A549 (cell line): Measurements from ENCODE around the gene TOGARAM2. TPM values are rescaled to one million over a fixed set of nuclear protein-coding genes. Genes with fewer than 3 reads are reported as not detected.
A peak's percentile ranks its signal among the peaks of the same experiment; 100 is the strongest.

Source experiments
- ATAC-seq, 2 experiments: fragments of 200-7000 bp in 1 of 2; fragments of >200 bp in 1 of 2; cut with Nextera tagmentation in 1 of 2; cut with Tn5 transposase in 1 of 2; 3 replicates each; pipeline versions ENCODE4 v1.8.0 to v1.9.1; 2018 to 2020; ENCODE audit warnings: mild to moderate bottlenecking in 1 of 2, moderate library complexity in 1 of 2
- CTCF ChIA-PET: fragments of 300-600 bp; sonication (Branson Sonifier 250); formaldehyde crosslinking; extraction: SDS; loops from one replicate; lab custom pipeline; 2021; ENCODE audit warnings: antibody characterized with exemption, inconsistent platforms; lab: Yijun Ruan, JAX
- POLR2A ChIA-PET: fragments of 350-600 bp; formaldehyde crosslinking; extraction: SDS; loops from one replicate; lab custom pipeline; 2021; ENCODE audit warnings: antibody characterized with exemption, inconsistent platforms; lab: Yijun Ruan, JAX
- DNase-seq, 2 experiments: peaks; one replicate each; pipeline versions ENCODE4 v3.0.0 to v3.0.0-alpha.2; 2011 to 2016; ENCODE audit warnings: low read depth in 1 of 2, low spot score in 1 of 2
- FAIRE-seq: peaks from 2 replicates; lab custom pipeline; 2011; peaks lifted over from hg19 to GRCh38; lab: Jason Lieb, UNC
- H3K27ac ChIP-seq, 2 experiments: fragments of >200 bp; sonication (Bioruptor Twin); formaldehyde crosslinking; 3 replicates each; pipeline ENCODE4 v1.5.1; 2016 to 2017
- H3K4me1 ChIP-seq: fragments of >200 bp; sonication (Bioruptor Twin); formaldehyde crosslinking; 3 replicates; pipeline ENCODE4 v1.6.1; 2016
- H3K4me2 ChIP-seq: fragments of >200 bp; sonication (Bioruptor Twin); formaldehyde crosslinking; 3 replicates; pipeline ENCODE4 v1.6.1; 2016
- H3K4me3 ChIP-seq: fragments of >200 bp; sonication (Bioruptor Twin); formaldehyde crosslinking; 3 replicates; pipeline ENCODE4 v1.5.1; 2016
- H3K9me3 ChIP-seq: fragments of >200 bp; sonication (Bioruptor Twin); formaldehyde crosslinking; 3 replicates; pipeline ENCODE4 v1.6.1; 2016
- BCL3 ChIP-seq: fragments of >200 bp; sonication (Bioruptor Twin); formaldehyde crosslinking; IDR thresholded peaks from 3 replicates; pipeline ENCODE4 v1.6.1; 2016
- CBX8 ChIP-seq: fragments of 200-600 bp; sonication (generic); IDR thresholded peaks from 2 replicates; pipeline ENCODE4 v1.6.1; 2016
- E2F6 ChIP-seq: IDR thresholded peaks from 2 replicates; pipeline ENCODE4 v1.6.1; 2012; ENCODE audit warnings: low read depth, borderline replicate concordance
- EHF ChIP-seq: fragments of 250-450 bp; sonication (Bioruptor Pico); IDR thresholded peaks from 2 replicates; pipeline ENCODE4 v1.5.0; 2020; ENCODE audit warnings: mild to moderate bottlenecking
- EHMT2 ChIP-seq: fragments of 200-600 bp; sonication (generic); IDR thresholded peaks from 2 replicates; pipeline ENCODE4 v1.6.1; 2016; ENCODE audit warnings: antibody characterized with exemption, low read depth, mild to moderate bottlenecking, moderate library complexity
- ELK1 ChIP-seq: fragments of 150-350 bp; IDR thresholded peaks from 2 replicates; pipeline ENCODE4 v1.6.1; 2014; ENCODE audit warnings: low read depth, mild to moderate bottlenecking, low read length
- FOSL2 ChIP-seq, 2 experiments: fragments of 450-650 bp in 1 of 2; fragments of >200 bp in 1 of 2; sonication (Bioruptor Twin) in 1 of 2; formaldehyde crosslinking; IDR thresholded peaks; 2 replicates each; pipeline versions ENCODE4 v1.5.0 to v1.6.1; 2016 to 2020; ENCODE audit warnings: mild to moderate bottlenecking in 1 of 2, moderate library complexity in 1 of 2
- FOXS1 ChIP-seq: fragments of 250-450 bp; sonication (Bioruptor Pico); IDR thresholded peaks from 2 replicates; pipeline ENCODE4 v1.5.0; 2020; ENCODE audit warnings: mild to moderate bottlenecking, moderate library complexity
- HOXB5 ChIP-seq: fragments of 250-450 bp; sonication (Bioruptor Pico); IDR thresholded peaks from 2 replicates; pipeline ENCODE4 v1.5.0; 2020; ENCODE audit warnings: mild to moderate bottlenecking, moderate library complexity
- KDM5A ChIP-seq: fragments of 200-600 bp; sonication (generic); IDR thresholded peaks from 2 replicates; pipeline ENCODE4 v1.6.1; 2016; ENCODE audit warnings: antibody characterized with exemption, mild to moderate bottlenecking
- MAX ChIP-seq: IDR thresholded peaks from 2 replicates; pipeline ENCODE4 v1.6.1; 2012
- NFE2L2 ChIP-seq: fragments of 150-350 bp; conservative IDR thresholded peaks from 2 replicates; pipeline ENCODE4 v1.6.1; 2014; ENCODE audit warnings: low read length
- NPAS2 ChIP-seq: fragments of 250-450 bp; sonication (Bioruptor Pico); IDR thresholded peaks from 2 replicates; pipeline ENCODE4 v1.8.0; 2022; ENCODE audit warnings: mild to moderate bottlenecking, moderate library complexity, borderline replicate concordance
- RFX5 ChIP-seq: fragments of 450-650 bp; IDR thresholded peaks from 2 replicates; pipeline ENCODE4 v1.7.1; 2014; ENCODE audit warnings: antibody characterized with exemption, mild to moderate bottlenecking, moderate library complexity
- SMC3 ChIP-seq: fragments of >200 bp; sonication (Bioruptor Twin); formaldehyde crosslinking; IDR thresholded peaks from 3 replicates; pipeline ENCODE4 v1.6.1; 2018; ENCODE audit warnings: inconsistent platforms
- SREBF2 ChIP-seq: fragments of 450-650 bp; IDR thresholded peaks from 2 replicates; pipeline ENCODE4 v1.6.1; 2014; ENCODE audit warnings: mild to moderate bottlenecking, moderate library complexity
- TP53 ChIP-seq: fragments of 250-450 bp; sonication (Bioruptor Pico); IDR thresholded peaks from 2 replicates; pipeline ENCODE4 v1.5.0; 2021; ENCODE audit warnings: mild to moderate bottlenecking, moderate library complexity
- ZC3H11A ChIP-seq: fragments of 450-650 bp; IDR thresholded peaks from 2 replicates; pipeline ENCODE4 v1.6.1; 2014; ENCODE audit warnings: antibody characterized with exemption, mild to moderate bottlenecking
- WGBS: methylation state at CpG from one replicate; pipeline ENCODE4 v1.1.6; 2017; ENCODE audit errors: missing lambda C conversion rate; 5-methylcytosine and 5-hydroxymethylcytosine counted together
- polyA plus RNA-seq, 4 experiments: library from polyadenylated mRNA; depleted of rRNA in 3 of 4; stranded (reverse); fragments of >200 nt; fragmentation: RNase III in 1 of 4; extraction: RNeasy Plus Mini Kit Qiagen cat#74134 plus additional on column Dnase treatment in 1 of 4; gene quantifications; 2 replicates in 3 of 4; 3 replicates in 1 of 4; pipeline ENCODE4 v1.2.3, GENCODE V29; 2011 to 2017
- TF ChIP-seq, protein P1 (sequence below): fragments of 250-450 bp; sonication (Bioruptor Pico); IDR thresholded peaks from 2 replicates; pipeline ENCODE4 v1.5.0; 2021; ENCODE audit warnings: mild to moderate bottlenecking, moderate library complexity, borderline replicate concordance
- TF ChIP-seq, protein P2 (sequence below): IDR thresholded peaks from 2 replicates; pipeline ENCODE4 v1.6.1; 2012

Gene TOGARAM2
- polyA plus RNA-seq, 2 of the 4 experiments (the other 2 are of a cell fraction): 0.14 to 0.35 TPM

GRCh38 chr2:29057006-29057405 is 75.9 kb downstream of the TOGARAM2 start:
- TF ChIP-seq, protein P1, sequence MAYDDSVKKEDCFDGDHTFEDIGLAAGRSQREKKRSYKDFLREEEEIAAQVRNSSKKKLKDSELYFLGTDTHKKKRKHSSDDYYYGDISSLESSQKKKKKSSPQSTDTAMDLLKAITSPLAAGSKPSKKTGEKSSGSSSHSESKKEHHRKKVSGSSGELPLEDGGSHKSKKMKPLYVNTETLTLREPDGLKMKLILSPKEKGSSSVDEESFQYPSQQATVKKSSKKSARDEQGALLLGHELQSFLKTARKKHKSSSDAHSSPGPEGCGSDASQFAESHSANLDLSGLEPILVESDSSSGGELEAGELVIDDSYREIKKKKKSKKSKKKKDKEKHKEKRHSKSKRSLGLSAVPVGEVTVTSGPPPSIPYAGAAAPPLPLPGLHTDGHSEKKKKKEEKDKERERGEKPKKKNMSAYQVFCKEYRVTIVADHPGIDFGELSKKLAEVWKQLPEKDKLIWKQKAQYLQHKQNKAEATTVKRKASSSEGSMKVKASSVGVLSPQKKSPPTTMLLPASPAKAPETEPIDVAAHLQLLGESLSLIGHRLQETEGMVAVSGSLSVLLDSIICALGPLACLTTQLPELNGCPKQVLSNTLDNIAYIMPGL: no peak
- TF ChIP-seq TP53 (CRISPR knock-in tag): no peak
- no peak for TF ChIP-seq SREBF2
- TF ChIP-seq SMC3: no peak
- no peak overlapping the region for H3K27ac ChIP-seq
- H3K4me3 ChIP-seq: no peak overlapping the region
- ChIA-PET CTCF (no interaction called here), POLR2A (no interaction called here)
- H3K4me1 ChIP-seq: no peaks in the 10 kb centered on the region
- H3K9me3 ChIP-seq: no peaks in the 10 kb centered on the region
- no peak overlapping the region for H3K4me2 ChIP-seq
- WGBS: 92% methylated on average over 4 of the region's 4 CpGs
- FAIRE-seq (no peak), DNase-seq (no peak), ATAC-seq (no peak)

GRCh38 chr2:29059624-29060023 is 78.5 kb downstream of the TOGARAM2 start:
- no peak overlapping the region for H3K4me2 ChIP-seq
- ChIA-PET CTCF (no interaction called here), POLR2A (no interaction called here)
- TF ChIP-seq MAX (no peak), NFE2L2 (peak; percentile 72)
- no peak for FAIRE-seq
- no peaks in the 10 kb centered on the region for H3K4me1 ChIP-seq
- WGBS: 76% methylated on average over 1 of the region's 1 CpG
- H3K4me3 ChIP-seq: no peak overlapping the region
- no peak overlapping the region for H3K27ac ChIP-seq
- no peaks in the 10 kb centered on the region for H3K9me3 ChIP-seq
- DNase-seq: no peak
- ATAC-seq: peak in 1 of 2 experiments; percentile 39; a peak in 2 of 6 replicates

DNA sequence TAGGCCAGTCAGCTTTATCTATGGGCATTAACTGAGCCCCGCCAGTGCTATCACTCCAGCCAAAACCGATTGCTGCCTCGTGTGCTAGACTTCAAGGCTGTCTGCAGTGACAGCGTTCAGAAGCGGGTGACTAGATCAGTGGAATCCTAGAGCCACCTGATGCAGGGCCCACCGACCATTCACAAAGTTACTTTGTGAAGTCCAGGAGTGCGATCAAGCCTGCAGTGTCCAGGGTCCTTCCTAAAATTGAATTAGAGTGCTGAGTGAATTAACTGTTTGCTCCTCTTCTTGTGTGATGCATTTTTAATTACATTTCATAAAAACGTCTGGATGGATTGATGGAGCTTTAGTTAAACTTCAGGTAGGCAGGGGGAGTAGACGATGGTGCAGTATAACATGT is 79.3 kb downstream of the TOGARAM2 start:
- 76% methylated on average over 9 of the region's 9 CpGs for WGBS
- ChIA-PET POLR2A (no interaction called here), CTCF (no interaction called here)
- no peak overlapping the region for H3K4me2 ChIP-seq
- DNase-seq (no peak), FAIRE-seq (no peak), ATAC-seq (no peak)
- TF ChIP-seq KDM5A: no peak
- no peak for TF ChIP-seq EHF
- TF ChIP-seq, protein P1: no peak
- no peak for TF ChIP-seq SREBF2
- no peak for TF ChIP-seq FOXS1 (CRISPR knock-in tag)
- no peak for TF ChIP-seq RFX5
- TF ChIP-seq, protein P2, sequence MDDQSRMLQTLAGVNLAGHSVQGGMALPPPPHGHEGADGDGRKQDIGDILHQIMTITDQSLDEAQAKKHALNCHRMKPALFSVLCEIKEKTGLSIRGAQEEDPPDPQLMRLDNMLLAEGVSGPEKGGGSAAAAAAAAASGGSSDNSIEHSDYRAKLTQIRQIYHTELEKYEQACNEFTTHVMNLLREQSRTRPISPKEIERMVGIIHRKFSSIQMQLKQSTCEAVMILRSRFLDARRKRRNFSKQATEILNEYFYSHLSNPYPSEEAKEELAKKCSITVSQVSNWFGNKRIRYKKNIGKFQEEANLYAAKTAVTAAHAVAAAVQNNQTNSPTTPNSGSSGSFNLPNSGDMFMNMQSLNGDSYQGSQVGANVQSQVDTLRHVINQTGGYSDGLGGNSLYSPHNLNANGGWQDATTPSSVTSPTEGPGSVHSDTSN: no peak
- TF ChIP-seq FOSL2 (IDR thresholded peaks at IDR 0.05): no peak
- no peak for TF ChIP-seq FOSL2 (CRISPR knock-in tag; IDR thresholded peaks at IDR 0.05)
- no peak for TF ChIP-seq ELK1
- TF ChIP-seq HOXB5 (CRISPR knock-in tag): no peak
- TF ChIP-seq E2F6: no peak
- TF ChIP-seq BCL3: no peak
- no peak for TF ChIP-seq EHMT2
- TF ChIP-seq SMC3: no peak
- TF ChIP-seq ZC3H11A: no peak
- no peak for TF ChIP-seq CBX8
- no peak for TF ChIP-seq NPAS2 (CRISPR knock-in tag)
- no peak overlapping the region for H3K4me3 ChIP-seq
- H3K9me3 ChIP-seq: no peaks in the 10 kb centered on the region
- H3K27ac ChIP-seq: no peak overlapping the region
- no peaks in the 10 kb centered on the region for H3K4me1 ChIP-seq
